Kidney epithelial cell (primary cell): ENCODE data around the gene WDR38. TPM values are rescaled to one million over a fixed set of nuclear protein-coding genes. Genes with fewer than 3 reads are reported as not detected.

Source experiments
- DNase-seq: peaks from one replicate; pipeline ENCODE4 v3.0.0-alpha.2; 2010; ENCODE audit warnings: low read depth
- H3K27me3 ChIP-seq: 2 replicates; pipeline ENCODE4 v1.6.0; 2011; ENCODE audit warnings: low read length; ENCODE audit not compliant: control insufficient read depth, insufficient read depth
- H3K36me3 ChIP-seq: 2 replicates; pipeline ENCODE4 v1.5.1; 2011; ENCODE audit warnings: low read length; ENCODE audit not compliant: control insufficient read depth, insufficient read depth
- H3K4me3 ChIP-seq: 2 replicates; pipeline ENCODE4 v1.5.1; 2011; ENCODE audit warnings: low read depth, mild to moderate bottlenecking, control low read depth, low read length
- total RNA-seq: library from RNA; depleted of rRNA; stranded (reverse); fragments of >200 nt; gene quantifications from 2 replicates; pipeline ENCODE4 v1.2.3, GENCODE V29; 2015
- TF ChIP-seq, protein P1 (sequence below): IDR thresholded peaks from 2 replicates; pipeline ENCODE4 v1.5.1; 2011; ENCODE audit warnings: mild to moderate bottlenecking, moderate library complexity, low read length, control low read depth, inconsistent platforms; ENCODE audit not compliant: insufficient read depth, poor library complexity, severe bottlenecking

Gene WDR38
- total RNA-seq, 1 donor from 2014 or later = not detected

DNA sequence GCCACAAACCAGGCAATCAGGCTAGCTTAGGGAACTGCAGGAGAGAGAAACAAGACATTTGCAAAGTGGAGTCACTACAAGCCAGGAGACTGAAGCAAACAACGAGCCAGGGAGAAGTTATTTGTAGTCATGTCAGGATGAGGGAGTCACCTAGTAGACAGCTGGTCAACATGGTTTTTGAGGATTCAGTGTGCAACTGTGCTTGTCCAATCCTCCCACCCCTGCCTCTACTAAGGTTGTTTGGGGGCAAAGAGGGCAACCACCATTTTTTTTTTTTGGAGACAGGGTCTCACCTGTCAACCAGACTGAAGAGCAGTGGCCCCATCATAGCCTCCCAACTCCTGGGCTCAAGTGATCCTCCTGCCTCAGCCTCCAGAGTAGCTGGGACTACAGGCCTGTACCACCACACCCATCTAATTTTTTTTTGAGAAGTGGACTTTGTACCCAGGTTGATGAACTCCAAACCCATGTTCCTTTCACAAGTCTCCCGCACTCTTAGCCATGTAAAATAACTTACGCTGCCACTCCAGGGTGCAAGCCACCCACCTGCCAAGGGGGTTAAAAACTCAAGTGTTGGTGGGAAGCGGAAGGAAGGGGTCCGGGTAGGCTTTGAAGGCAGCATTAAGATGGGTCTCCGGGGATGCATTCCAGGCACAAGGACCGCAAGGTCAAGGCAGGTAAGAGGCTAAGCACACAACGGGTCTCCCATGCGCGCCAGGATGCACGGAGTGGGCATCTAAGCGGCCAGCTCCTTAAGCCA lies 7.5 kb downstream of the WDR38 start:
- TF ChIP-seq, protein P1, sequence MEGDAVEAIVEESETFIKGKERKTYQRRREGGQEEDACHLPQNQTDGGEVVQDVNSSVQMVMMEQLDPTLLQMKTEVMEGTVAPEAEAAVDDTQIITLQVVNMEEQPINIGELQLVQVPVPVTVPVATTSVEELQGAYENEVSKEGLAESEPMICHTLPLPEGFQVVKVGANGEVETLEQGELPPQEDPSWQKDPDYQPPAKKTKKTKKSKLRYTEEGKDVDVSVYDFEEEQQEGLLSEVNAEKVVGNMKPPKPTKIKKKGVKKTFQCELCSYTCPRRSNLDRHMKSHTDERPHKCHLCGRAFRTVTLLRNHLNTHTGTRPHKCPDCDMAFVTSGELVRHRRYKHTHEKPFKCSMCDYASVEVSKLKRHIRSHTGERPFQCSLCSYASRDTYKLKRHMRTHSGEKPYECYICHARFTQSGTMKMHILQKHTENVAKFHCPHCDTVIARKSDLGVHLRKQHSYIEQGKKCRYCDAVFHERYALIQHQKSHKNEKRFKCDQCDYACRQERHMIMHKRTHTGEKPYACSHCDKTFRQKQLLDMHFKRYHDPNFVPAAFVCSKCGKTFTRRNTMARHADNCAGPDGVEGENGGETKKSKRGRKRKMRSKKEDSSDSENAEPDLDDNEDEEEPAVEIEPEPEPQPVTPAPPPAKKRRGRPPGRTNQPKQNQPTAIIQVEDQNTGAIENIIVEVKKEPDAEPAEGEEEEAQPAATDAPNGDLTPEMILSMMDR = no peak
- Histone ChIP-seq H3K36me3 (peaks cover 5% of the 10 kb centered on the region), H3K4me3 (peak overlapping the region; percentile 96), H3K27me3 (no peaks in the 10 kb centered on the region)
- DNase-seq = no peak

- TF ChIP-seq, protein P1 = peak; percentile 24
- no peaks in the 10 kb centered on the region for H3K27me3 ChIP-seq
- peaks cover 5% of the 10 kb centered on the region for H3K36me3 ChIP-seq
- peak; percentile 56 for DNase-seq
- peak within 1 kb of the TSS; percentile 96 for H3K4me3 ChIP-seq
These were observed 8.3 kb downstream of the WDR38 start, which contains the start of the genes ARPC5L and RPL35 for GRCh38 chr9:124861342-124862229. Gene ARPC5L, plus strand, starts transcription at chr9:124862130. Its CDS starts 7,161 bp downstream, at chr9:124869291. Gene RPL35, minus strand, starts transcription at chr9:124861957. Its CDS starts 45 bp downstream, at chr9:124861912.

DNA sequence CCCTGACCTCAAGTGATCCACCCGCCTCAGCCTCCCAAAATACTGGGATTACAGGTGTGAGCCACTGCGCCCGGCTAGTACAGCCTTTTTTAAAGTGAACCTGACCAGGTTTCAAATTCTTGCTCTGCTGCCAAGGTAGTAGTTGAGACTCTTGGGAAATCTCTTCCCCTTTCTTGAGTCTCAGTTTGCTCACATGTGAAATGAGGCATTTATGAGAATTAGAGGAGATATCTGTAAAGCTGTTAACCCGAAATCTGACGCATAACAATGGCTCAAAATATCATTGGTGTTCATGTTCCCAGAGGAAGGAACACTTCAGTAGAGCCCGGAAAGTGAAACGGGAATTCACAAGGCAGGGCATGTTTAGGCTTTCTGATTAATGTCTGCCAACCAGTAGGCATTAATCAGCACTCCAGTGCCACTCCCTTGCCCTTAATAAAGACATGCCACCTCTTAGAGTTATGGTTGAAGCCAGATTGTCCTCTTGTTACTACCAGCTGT lies 10.2 kb downstream of the WDR38 start:
- H3K4me3 ChIP-seq = no peak overlapping the region

GRCh38 chr9:124868511-124869465 lies 15.5 kb downstream of the WDR38 start:
- Histone ChIP-seq H3K36me3 (peaks cover 2% of the 10 kb centered on the region), H3K27me3 (no peaks in the 10 kb centered on the region), H3K4me3 (peak overlapping the region; percentile 97)
- no peak for DNase-seq
- TF ChIP-seq, protein P1 = peak; percentile 33

More for the DNA sequence above, 10.2 kb downstream of the WDR38 start:
- H3K36me3 ChIP-seq = peaks cover 4% of the 10 kb centered on the region
- TF ChIP-seq, protein P1 = no peak
- H3K27me3 ChIP-seq = no peaks in the 10 kb centered on the region
- DNase-seq = no peak

DNA sequence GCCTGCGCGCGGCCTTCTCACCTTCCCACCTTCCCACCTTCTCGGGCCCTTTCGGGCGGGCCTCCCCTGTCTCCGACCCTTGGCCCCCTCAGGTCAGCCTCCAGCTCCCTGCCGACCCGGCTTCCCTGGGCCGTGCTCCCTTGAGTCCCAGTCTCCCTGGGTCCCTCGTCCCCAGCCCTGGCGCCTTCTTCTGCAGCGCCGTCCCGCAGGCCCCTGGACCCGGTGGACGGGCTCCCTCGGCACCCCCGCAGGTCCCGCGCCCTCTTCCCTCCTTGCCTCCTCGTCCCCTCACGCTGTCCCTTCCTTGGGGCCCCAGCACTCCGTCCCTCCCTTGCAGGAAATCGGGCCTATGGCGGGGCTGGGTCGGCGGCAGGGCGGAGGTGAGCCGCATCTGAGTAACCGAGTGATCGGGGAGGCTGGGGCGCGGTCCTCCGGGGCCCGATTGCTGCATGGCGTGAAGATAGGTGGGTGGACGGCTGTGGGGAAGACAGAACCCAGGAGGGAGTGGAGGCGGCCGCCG lies 16.3 kb downstream of the WDR38 start:
- Histone ChIP-seq H3K27me3 (no peaks in the 10 kb centered on the region), H3K36me3 (peaks cover 4% of the 10 kb centered on the region), H3K4me3 (peak overlapping the region; percentile 97)
- TF ChIP-seq, protein P1 = no peak
- DNase-seq = no peak
